HL-60 (cell line): ENCODE data around the gene PPP6R2.

Experiments used
- DNase-seq, 2 experiments: peaks; one replicate each; pipeline ENCODE4 v3.0.0-alpha.2; 2010 to 2020; ENCODE audit warnings: low read depth in 1 of 2, low spot score in 1 of 2
- H3K27ac ChIP-seq: fragments of 250-450 bp; sonication (Bioruptor Pico); replicated peaks from 2 replicates; pipeline ENCODE4 v1.5.1; 2020; ENCODE audit warnings: mild to moderate bottlenecking, moderate library complexity
- H3K27me3 ChIP-seq: fragments of 250-450 bp; sonication (Bioruptor Pico); 2 replicates; pipeline ENCODE4 v1.5.1; 2021; ENCODE audit warnings: mild to moderate bottlenecking, moderate library complexity; ENCODE audit not compliant: insufficient read depth, poor library complexity, severe bottlenecking
- H3K4me3 ChIP-seq: replicated peaks from 2 replicates; pipeline ENCODE4 v1.5.1; 2011; ENCODE audit warnings: mild to moderate bottlenecking, control low read depth, low read length; ENCODE audit not compliant: insufficient read depth
- GABPA ChIP-seq: IDR thresholded peaks from 2 replicates; pipeline ENCODE4 v1.6.1; 2012; ENCODE audit warnings: low read depth
- POLR2AphosphoS5 ChIP-seq: IDR thresholded peaks from 2 replicates; pipeline ENCODE4 v1.6.1; 2012; ENCODE audit warnings: low read depth
- SPI1 ChIP-seq: IDR thresholded peaks from 2 replicates; pipeline ENCODE4 v1.6.1; 2012; ENCODE audit warnings: low read depth, mild to moderate bottlenecking, borderline replicate concordance
- TF ChIP-seq, protein P1 (sequence below): IDR thresholded peaks from one replicate; pipeline ENCODE4 v1.5.1; 2011; ENCODE audit warnings: low read length, control low read depth, inconsistent platforms; ENCODE audit not compliant: insufficient read depth
- TF ChIP-seq, protein P2 (sequence below): IDR thresholded peaks from 2 replicates; pipeline ENCODE4 v1.6.1; 2012; ENCODE audit warnings: low read depth; ENCODE audit not compliant: insufficient replicate concordance

Gene PPP6R2

GRCh38 chr22:50464451-50464850 lies 121.3 kb downstream of the PPP6R2 start:
- no peak overlapping the region for H3K4me3 ChIP-seq
- TF ChIP-seq SPI1 (no peak), POLR2AphosphoS5 (no peak), GABPA (no peak)
- TF ChIP-seq, protein P1, sequence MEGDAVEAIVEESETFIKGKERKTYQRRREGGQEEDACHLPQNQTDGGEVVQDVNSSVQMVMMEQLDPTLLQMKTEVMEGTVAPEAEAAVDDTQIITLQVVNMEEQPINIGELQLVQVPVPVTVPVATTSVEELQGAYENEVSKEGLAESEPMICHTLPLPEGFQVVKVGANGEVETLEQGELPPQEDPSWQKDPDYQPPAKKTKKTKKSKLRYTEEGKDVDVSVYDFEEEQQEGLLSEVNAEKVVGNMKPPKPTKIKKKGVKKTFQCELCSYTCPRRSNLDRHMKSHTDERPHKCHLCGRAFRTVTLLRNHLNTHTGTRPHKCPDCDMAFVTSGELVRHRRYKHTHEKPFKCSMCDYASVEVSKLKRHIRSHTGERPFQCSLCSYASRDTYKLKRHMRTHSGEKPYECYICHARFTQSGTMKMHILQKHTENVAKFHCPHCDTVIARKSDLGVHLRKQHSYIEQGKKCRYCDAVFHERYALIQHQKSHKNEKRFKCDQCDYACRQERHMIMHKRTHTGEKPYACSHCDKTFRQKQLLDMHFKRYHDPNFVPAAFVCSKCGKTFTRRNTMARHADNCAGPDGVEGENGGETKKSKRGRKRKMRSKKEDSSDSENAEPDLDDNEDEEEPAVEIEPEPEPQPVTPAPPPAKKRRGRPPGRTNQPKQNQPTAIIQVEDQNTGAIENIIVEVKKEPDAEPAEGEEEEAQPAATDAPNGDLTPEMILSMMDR = no peak
- TF ChIP-seq, protein P2, sequence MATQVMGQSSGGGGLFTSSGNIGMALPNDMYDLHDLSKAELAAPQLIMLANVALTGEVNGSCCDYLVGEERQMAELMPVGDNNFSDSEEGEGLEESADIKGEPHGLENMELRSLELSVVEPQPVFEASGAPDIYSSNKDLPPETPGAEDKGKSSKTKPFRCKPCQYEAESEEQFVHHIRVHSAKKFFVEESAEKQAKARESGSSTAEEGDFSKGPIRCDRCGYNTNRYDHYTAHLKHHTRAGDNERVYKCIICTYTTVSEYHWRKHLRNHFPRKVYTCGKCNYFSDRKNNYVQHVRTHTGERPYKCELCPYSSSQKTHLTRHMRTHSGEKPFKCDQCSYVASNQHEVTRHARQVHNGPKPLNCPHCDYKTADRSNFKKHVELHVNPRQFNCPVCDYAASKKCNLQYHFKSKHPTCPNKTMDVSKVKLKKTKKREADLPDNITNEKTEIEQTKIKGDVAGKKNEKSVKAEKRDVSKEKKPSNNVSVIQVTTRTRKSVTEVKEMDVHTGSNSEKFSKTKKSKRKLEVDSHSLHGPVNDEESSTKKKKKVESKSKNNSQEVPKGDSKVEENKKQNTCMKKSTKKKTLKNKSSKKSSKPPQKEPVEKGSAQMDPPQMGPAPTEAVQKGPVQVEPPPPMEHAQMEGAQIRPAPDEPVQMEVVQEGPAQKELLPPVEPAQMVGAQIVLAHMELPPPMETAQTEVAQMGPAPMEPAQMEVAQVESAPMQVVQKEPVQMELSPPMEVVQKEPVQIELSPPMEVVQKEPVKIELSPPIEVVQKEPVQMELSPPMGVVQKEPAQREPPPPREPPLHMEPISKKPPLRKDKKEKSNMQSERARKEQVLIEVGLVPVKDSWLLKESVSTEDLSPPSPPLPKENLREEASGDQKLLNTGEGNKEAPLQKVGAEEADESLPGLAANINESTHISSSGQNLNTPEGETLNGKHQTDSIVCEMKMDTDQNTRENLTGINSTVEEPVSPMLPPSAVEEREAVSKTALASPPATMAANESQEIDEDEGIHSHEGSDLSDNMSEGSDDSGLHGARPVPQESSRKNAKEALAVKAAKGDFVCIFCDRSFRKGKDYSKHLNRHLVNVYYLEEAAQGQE = no peak
- DNase-seq = no peak
- H3K27me3 ChIP-seq = no peaks in the 10 kb centered on the region
- no peak overlapping the region for H3K27ac ChIP-seq

- H3K27ac ChIP-seq = no peak overlapping the region
- no peak for TF ChIP-seq GABPA
- TF ChIP-seq, protein P2 = no peak
- TF ChIP-seq POLR2AphosphoS5 = no peak
- TF ChIP-seq SPI1 = no peak
- TF ChIP-seq, protein P1 = no peak
Observed at GRCh38 chr22:50465066-50465930, 122.2 kb downstream of the PPP6R2 start.

DNA sequence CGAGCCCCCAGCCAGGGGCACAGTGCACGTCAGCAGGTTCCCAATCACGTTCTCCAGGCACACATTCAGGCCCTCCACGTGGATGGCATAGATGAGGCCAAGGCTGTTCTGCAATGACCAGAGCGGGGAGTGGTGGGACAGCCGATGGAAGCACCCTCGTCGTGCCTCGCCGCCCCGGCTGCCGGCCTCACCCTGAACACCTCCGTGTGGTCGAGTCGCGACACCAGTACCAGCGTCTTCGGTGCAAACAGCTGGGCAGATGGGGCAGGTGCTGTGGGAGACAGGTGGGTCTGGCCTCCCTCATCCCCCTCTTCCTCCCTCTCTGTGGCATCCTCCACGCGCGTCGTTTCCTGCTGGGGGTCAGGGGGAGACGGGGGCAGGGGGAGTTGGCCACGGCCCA lies 124.2 kb downstream of the PPP6R2 start:
- no peak for DNase-seq
- TF ChIP-seq GABPA (no peak), SPI1 (no peak), POLR2AphosphoS5 (no peak)
- TF ChIP-seq, protein P1 = no peak
- TF ChIP-seq, protein P2 = no peak
- Histone ChIP-seq H3K27ac (no peak overlapping the region), H3K4me3 (no peak overlapping the region), H3K27me3 (no peaks in the 10 kb centered on the region)

More at GRCh38 chr22:50465066-50465930, 122.2 kb downstream of the PPP6R2 start:
- Histone ChIP-seq H3K4me3 (no peak overlapping the region), H3K27me3 (no peaks in the 10 kb centered on the region)
- DNase-seq = no peak
